Activated naive CD8-positive, alpha-beta T cell treated with anti-CD3 and anti-CD28 coated beads, Interleukin-2, amount 10 ng/mL, durations not matched to agents 7 days and 5 days (primary cell): ENCODE results near the gene SPAG9. TPM values are rescaled to one million over a fixed set of nuclear protein-coding genes. Genes with fewer than 3 reads are reported as not detected.
"Not testable (repeated sequence)": the region's sequence is repeated elsewhere in the genome, so short reads cannot be mapped to it uniquely, and the experiment has no call there.

Source experiments
- ATAC-seq: fragments of 150-1000 bp; cut with Tn5 transposase; one replicate; pipeline ENCODE4 v1.10.0; 2021; ENCODE audit warnings: low read depth, moderate library complexity
- POLR2A ChIA-PET: fragments of 350-600 bp; sonication (Branson Sonifier 250); formaldehyde crosslinking; loops from one replicate; lab custom pipeline; 2021; ENCODE audit warnings: antibody characterized with exemption; lab: Charles Lee
- DNase-seq: peaks from one replicate; pipeline ENCODE4 v3.0.0; 2021
- H3K27ac Mint-ChIP-seq: one replicate; pipeline ENCODE4 v1.8.0; 2022; ENCODE audit warnings: mild to moderate bottlenecking, mixed read lengths
- H3K27me3 Mint-ChIP-seq: one replicate; pipeline ENCODE4 v1.8.0; 2022; ENCODE audit warnings: mild to moderate bottlenecking, moderate library complexity, mixed read lengths
- H3K36me3 Mint-ChIP-seq: one replicate; pipeline ENCODE4 v1.8.0; 2021; ENCODE audit warnings: mild to moderate bottlenecking, mixed read lengths
- H3K4me1 Mint-ChIP-seq: one replicate; pipeline ENCODE4 v1.8.0; 2021; ENCODE audit warnings: mixed read lengths
- H3K4me3 Mint-ChIP-seq: one replicate; pipeline ENCODE4 v1.8.0; 2022; ENCODE audit warnings: mild to moderate bottlenecking, moderate library complexity, mixed read lengths
- H3K9me3 Mint-ChIP-seq: one replicate; pipeline ENCODE4 v1.8.0; 2021; ENCODE audit warnings: mixed read lengths
- total RNA-seq, 2 experiments: library from RNA; stranded (reverse); gene quantifications; one replicate each; pipeline ENCODE4 v1.2.3, GENCODE V29; 2021

SPAG9 gene
- total RNA-seq, 2 experiments from 2014 or later: 52.3 to 62.9 TPM

- POLR2A ChIA-PET: interaction anchor here (2.6 to 15.9 kb wide), 2 partner anchors 82 to 95 kb away, joined by 16 to 247 read pairs; partner anchors contain the start of gene TOB1
- Mint-ChIP-seq H3K27me3 (no peaks in the 10 kb centered on the region), H3K4me1 (peaks cover 25% of the 10 kb centered on the region), H3K9me3 (no peaks in the 10 kb centered on the region), H3K4me3 (no peak overlapping the region), H3K36me3 (peaks cover under 1% of the 10 kb centered on the region), H3K27ac (no peak overlapping the region)
- DNase-seq (no peak), ATAC-seq (no peak)
Observed at GRCh38 chr17:50947782-50948543, 172.7 kb downstream of the SPAG9 start.

- H3K4me1 Mint-ChIP-seq: peaks cover 30% of the 10 kb centered on the region
- no peak overlapping the region for H3K27ac Mint-ChIP-seq
- no peaks in the 10 kb centered on the region for H3K9me3 Mint-ChIP-seq
Observed at GRCh38 chr17:50946891-50947781, 173.5 kb downstream of the SPAG9 start.

GRCh38 chr17:50946223-50946890 is 174.3 kb downstream of the SPAG9 start:
- H3K9me3 Mint-ChIP-seq: no peaks in the 10 kb centered on the region
- POLR2A ChIA-PET: interaction anchor here (1.3 to 15.9 kb wide), 2 partner anchors 80 to 88 kb away, joined by 5 to 247 read pairs; partner anchors contain the start of gene TOB1
- H3K36me3 Mint-ChIP-seq: peaks cover 1% of the 10 kb centered on the region
- H3K27ac Mint-ChIP-seq: no peak overlapping the region
- no peak for DNase-seq
- H3K4me3 Mint-ChIP-seq: no peak overlapping the region
- no peak for ATAC-seq
- H3K4me1 Mint-ChIP-seq: peaks cover 30% of the 10 kb centered on the region
- H3K27me3 Mint-ChIP-seq: no peaks in the 10 kb centered on the region

More at GRCh38 chr17:50946891-50947781, 173.5 kb downstream of the SPAG9 start:
- no peak for ATAC-seq
- Mint-ChIP-seq H3K36me3 (peaks cover 1% of the 10 kb centered on the region), H3K4me3 (no peak overlapping the region), H3K27me3 (no peaks in the 10 kb centered on the region)
- no peak for DNase-seq
- POLR2A ChIA-PET: interaction anchor here (15.9 kb wide), 1 partner anchor 81 kb away, joined by 247 read pairs; the partner anchor contains the start of gene TOB1

- ATAC-seq (no peak), DNase-seq (no peak)
- Mint-ChIP-seq H3K36me3 (peaks cover 1% of the 10 kb centered on the region), H3K4me3 (no peak overlapping the region), H3K9me3 (no peaks in the 10 kb centered on the region), H3K4me1 (peaks cover 29% of the 10 kb centered on the region), H3K27ac (no peak overlapping the region), H3K27me3 (no peaks in the 10 kb centered on the region)
- POLR2A ChIA-PET: interaction anchor here (0.8 to 15.9 kb wide), 5 partner anchors 34 to 93 kb away, joined by 5 to 247 read pairs (median 6); partner anchors contain the start of gene TOB1
Observed at GRCh38 chr17:50945779-50946222, 174.9 kb downstream of the SPAG9 start.

DNA sequence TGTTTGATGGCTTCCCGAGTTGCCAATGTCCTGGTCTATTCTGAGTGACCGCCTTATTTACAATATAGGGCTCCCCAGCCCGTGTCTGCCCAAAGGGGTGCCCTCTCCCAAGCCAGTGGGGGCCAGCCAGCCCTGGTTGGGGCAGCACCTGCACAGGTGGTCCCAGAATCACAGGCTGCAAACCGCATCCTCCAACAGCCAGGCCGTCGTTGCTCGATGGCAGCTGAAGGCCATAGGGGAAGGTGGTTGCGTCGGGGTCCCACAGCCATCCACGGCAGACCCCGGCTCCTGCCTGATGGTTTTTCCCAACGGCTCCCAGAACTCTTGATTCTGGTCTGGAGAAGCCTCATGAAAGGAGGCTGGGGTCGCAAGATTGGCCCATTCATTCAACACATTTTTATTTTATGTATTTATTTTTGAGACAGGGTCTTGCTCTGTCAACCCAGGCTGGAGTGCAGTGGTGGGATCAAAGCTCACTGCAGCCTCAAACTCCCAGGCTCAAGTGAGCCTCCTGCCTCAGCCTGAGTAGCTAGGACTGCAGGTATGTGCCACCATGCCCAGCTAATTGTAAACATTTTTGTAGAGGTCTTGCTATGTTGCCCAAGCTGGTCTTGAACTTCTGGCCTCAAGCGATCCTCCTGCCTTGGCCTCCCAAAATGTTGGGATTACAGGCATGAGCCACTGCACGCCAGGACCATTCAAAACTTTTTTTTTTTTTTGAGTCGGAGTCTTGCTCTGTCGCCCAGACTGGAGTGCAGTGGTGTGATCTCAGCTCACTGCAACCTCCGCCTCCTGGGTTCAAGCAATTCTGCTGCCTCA is 175.6 kb downstream of the SPAG9 start:
- ATAC-seq (no peak), DNase-seq (no peak)
- H3K36me3 Mint-ChIP-seq: peaks cover 1% of the 10 kb centered on the region
- no peak overlapping the region for H3K27ac Mint-ChIP-seq
- POLR2A ChIA-PET: interaction anchor here (0.6 to 15.9 kb wide), 13 partner anchors 10 to 166 kb away, joined by 3 to 247 read pairs (median 5); partner anchors contain the start of gene TOB1
- H3K27me3 Mint-ChIP-seq: no peaks in the 10 kb centered on the region
- peaks cover 23% of the 10 kb centered on the region for H3K4me1 Mint-ChIP-seq
- H3K4me3 Mint-ChIP-seq: peak overlapping the region; percentile 13
- no peaks in the 10 kb centered on the region for H3K9me3 Mint-ChIP-seq

- POLR2A ChIA-PET: interaction anchor here (0.6 to 15.9 kb wide), 10 partner anchors 13 to 165 kb away, joined by 3 to 247 read pairs (median 4); partner anchors contain the start of gene TOB1
- Mint-ChIP-seq H3K36me3 (peaks cover 1% of the 10 kb centered on the region), H3K4me3 (peak overlapping the region; percentile 70), H3K27me3 (no peaks in the 10 kb centered on the region), H3K27ac (peak overlapping the region; percentile 70), H3K4me1 (peaks cover 23% of the 10 kb centered on the region), H3K9me3 (no peaks in the 10 kb centered on the region)
- ATAC-seq (peak; percentile 91), DNase-seq (peak; percentile 84)
Observed at GRCh38 chr17:50944054-50944901, 176.4 kb downstream of the SPAG9 start.

DNA sequence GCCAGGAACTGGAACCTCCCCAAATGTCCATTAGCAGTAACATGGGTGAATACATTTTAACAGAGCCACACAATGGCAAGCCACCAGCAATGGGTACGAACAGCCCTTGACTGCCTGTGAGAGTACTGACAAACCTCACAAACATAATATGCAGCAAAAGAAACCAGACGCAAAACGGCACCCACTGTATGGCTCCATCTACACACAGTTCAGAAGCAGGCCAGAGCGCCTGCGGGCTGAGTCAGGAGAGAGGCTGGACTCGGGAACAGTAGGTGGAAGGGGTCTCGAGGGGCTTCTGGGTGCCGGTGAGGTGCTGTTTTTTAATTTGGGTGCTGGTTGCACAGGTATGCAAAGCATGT is 177.1 kb downstream of the SPAG9 start:
- DNase-seq: peak; percentile 34
- peak; percentile 2 for ATAC-seq
- Mint-ChIP-seq H3K4me1 (peaks cover 22% of the 10 kb centered on the region), H3K27ac (peak overlapping the region; percentile 70), H3K27me3 (no peaks in the 10 kb centered on the region), H3K36me3 (peaks cover 1% of the 10 kb centered on the region), H3K9me3 (no peaks in the 10 kb centered on the region), H3K4me3 (peak overlapping the region; percentile 70)
- POLR2A ChIA-PET: interaction anchor here (1.5 to 15.9 kb wide), 5 partner anchors 12 to 91 kb away, joined by 4 to 247 read pairs (median 9); partner anchors contain the start of gene TOB1

- H3K27me3 Mint-ChIP-seq, H3K27ac Mint-ChIP-seq, ATAC-seq, H3K4me3 Mint-ChIP-seq, DNase-seq, H3K9me3 Mint-ChIP-seq, H3K36me3 Mint-ChIP-seq: not testable (repeated sequence)
- H3K4me1 Mint-ChIP-seq: peaks cover 18% of the 10 kb centered on the region
- POLR2A ChIA-PET: interaction anchor here (4.4 kb wide), 1 partner anchor 76 kb away, joined by 28 read pairs; the partner anchor contains the start of gene TOB1
Observed at GRCh38 chr17:50941676-50942048, 179.0 kb downstream of the SPAG9 start.

GRCh38 chr17:50939795-50940684 is 180.6 kb downstream of the SPAG9 start:
- H3K27ac Mint-ChIP-seq: no peak overlapping the region
- no peaks in the 10 kb centered on the region for H3K9me3 Mint-ChIP-seq
- H3K36me3 Mint-ChIP-seq: peaks cover 1% of the 10 kb centered on the region
- no peak for ATAC-seq
- peaks cover 16% of the 10 kb centered on the region for H3K4me1 Mint-ChIP-seq
- POLR2A ChIA-PET: interaction anchor here (0.9 to 4.4 kb wide), 4 partner anchors 14 to 74 kb away, joined by 3 to 28 read pairs (median 3); partner anchors contain the start of gene TOB1
- peaks cover 4% of the 10 kb centered on the region for H3K27me3 Mint-ChIP-seq
- no peak overlapping the region for H3K4me3 Mint-ChIP-seq
- no peak for DNase-seq

DNA sequence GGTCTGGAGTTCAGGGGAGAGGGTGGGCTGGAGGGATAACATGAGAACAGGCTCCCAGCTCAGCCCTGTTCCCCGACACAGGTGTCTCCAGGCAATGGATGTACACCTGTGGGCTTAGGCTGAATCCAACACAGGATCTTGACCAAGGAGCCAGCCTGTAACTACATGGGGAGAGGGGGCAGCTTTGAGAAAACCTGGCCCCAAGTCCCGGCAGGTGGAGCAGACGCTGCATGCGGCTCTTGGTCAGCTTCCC is 181.2 kb downstream of the SPAG9 start:
- H3K36me3 Mint-ChIP-seq: peaks cover 1% of the 10 kb centered on the region
- no peak overlapping the region for H3K27ac Mint-ChIP-seq
- peaks cover 6% of the 10 kb centered on the region for H3K27me3 Mint-ChIP-seq
- no peaks in the 10 kb centered on the region for H3K9me3 Mint-ChIP-seq
- POLR2A ChIA-PET: interaction anchor here (1.0 to 4.4 kb wide), 2 partner anchors 67 to 74 kb away, joined by 3 to 28 read pairs; partner anchors contain the start of gene TOB1
- no peak for DNase-seq
- peaks cover 18% of the 10 kb centered on the region for H3K4me1 Mint-ChIP-seq
- no peak for ATAC-seq
- H3K4me3 Mint-ChIP-seq: no peak overlapping the region
